HCT116 (cell line): ENCODE results near the gene PTPRO. TPM values are rescaled to one million over a fixed set of nuclear protein-coding genes. Genes with fewer than 3 reads are reported as not detected.

Source experiments
- ATAC-seq: fragments of 200-7000 bp; cut with Tn5 transposase; 2 replicates; pipeline ENCODE4 v1.9.1; 2020; ENCODE audit warnings: mild to moderate bottlenecking, moderate library complexity
- BruUV-seq: library from RNA; stranded (reverse); fragments of 400-500 nt; replicated peaks from 2 replicates; lab custom pipeline; 2021; lab: Mats Ljungman, UMichigan
- CTCF ChIA-PET: fragments of 300-600 bp; sonication (Branson Sonifier 250); formaldehyde crosslinking; loops from one replicate; lab custom pipeline; 2021; ENCODE audit warnings: antibody characterized with exemption; lab: Charles Lee
- POLR2A ChIA-PET: fragments of 300-600, 350-600 bp; sonication (Branson Sonifier 250); formaldehyde crosslinking; loops from one replicate; lab custom pipeline; 2021; ENCODE audit warnings: antibody characterized with exemption; lab: Charles Lee
- RAD21 ChIA-PET, 2 experiments: fragments of 300-600 bp; sonication (Branson Sonifier 250); formaldehyde crosslinking; loops; one replicate each; lab custom pipeline; 2023; ENCODE audit warnings: low total read pairs in 2 of 2; ENCODE audit not compliant: uncharacterized antibody in 2 of 2, unreplicated experiment in 2 of 2, low non-redundant PET in 1 of 2; lab: Charles Lee
- DNase-seq: peaks from one replicate; pipeline ENCODE4 v3.0.0-alpha.2; 2010; ENCODE audit warnings: low read depth, low spot score
- H2AFZ ChIP-seq: fragments of 200-600 bp; shearing (Covaris generic), sonication (generic); 2 replicates; pipeline ENCODE4 v1.6.1; 2017; ENCODE audit warnings: low read depth, mixed run types, mixed read lengths, antibody characterized with exemption, low read length; ENCODE audit not compliant: poor library complexity, severe bottlenecking
- H3K27ac ChIP-seq: 2 replicates; pipeline ENCODE4 v1.5.1; 2012; ENCODE audit warnings: low read depth, low read length
- H3K27me3 ChIP-seq: fragments of 200-600 bp; sonication (generic); 2 replicates; pipeline ENCODE4 v1.6.1; 2016; ENCODE audit warnings: mixed run types, low read length, mixed read lengths; ENCODE audit not compliant: insufficient read depth
- H3K36me3 ChIP-seq, 2 experiments: fragments of 200-500 bp in 1 of 2; fragments of 200-600 bp in 1 of 2; sonication (Bioruptor generic) in 1 of 2; sonication (generic) in 1 of 2; 2 replicates each; pipeline versions ENCODE4 v1.5.1 to v1.6.1; 2014 to 2016; ENCODE audit warnings: low read length in 2 of 2, inconsistent platforms in 1 of 2, mixed read lengths in 1 of 2, mixed run types in 1 of 2; ENCODE audit not compliant: insufficient read depth in 2 of 2, control insufficient read depth in 1 of 2
- H3K4me1 ChIP-seq, 2 experiments: fragments of 200-600 bp in 1 of 2; sonication (generic) in 1 of 2; 2 replicates each; pipeline versions ENCODE4 v1.5.1 to v1.6.1; 2012 to 2017; ENCODE audit warnings: low read length in 2 of 2, inconsistent platforms in 1 of 2, mild to moderate bottlenecking in 1 of 2, mixed read lengths in 1 of 2, mixed run types in 1 of 2, moderate library complexity in 1 of 2; ENCODE audit not compliant: insufficient read depth in 2 of 2, control insufficient read depth in 1 of 2
- H3K4me2 ChIP-seq: fragments of 200-600 bp; sonication (generic); 2 replicates; pipeline ENCODE4 v1.6.1; 2017; ENCODE audit warnings: mixed run types, low read length, mixed read lengths
- H3K4me3 ChIP-seq, 2 experiments: fragments of 200-600 bp in 1 of 2; sonication (generic) in 1 of 2; replicated peaks in 1 of 2; 2 replicates each; pipeline ENCODE4 v1.5.1; 2011 to 2016; ENCODE audit warnings: low read length in 2 of 2, control low read depth in 1 of 2, low read depth in 1 of 2, mild to moderate bottlenecking in 1 of 2, mixed read lengths in 1 of 2, mixed run types in 1 of 2
- H3K79me2 ChIP-seq: fragments of 200-600 bp; sonication (generic); 2 replicates; pipeline ENCODE4 v1.6.1; 2017; ENCODE audit warnings: mild to moderate bottlenecking, mixed run types, low read length, moderate library complexity, mixed read lengths; ENCODE audit not compliant: insufficient read depth
- H3K9ac ChIP-seq: fragments of 200-600 bp; sonication (generic); 2 replicates; pipeline ENCODE4 v1.6.1; 2016; ENCODE audit warnings: low read length, mixed read lengths
- H3K9me2 ChIP-seq: fragments of 200-600 bp; sonication (generic), shearing (Covaris generic); 2 replicates; pipeline ENCODE4 v1.6.1; 2017; ENCODE audit warnings: mixed run types, mild to moderate bottlenecking, moderate library complexity; ENCODE audit not compliant: insufficient read depth
- H3K9me3 ChIP-seq, 2 experiments: fragments of 200-500 bp in 1 of 2; fragments of 200-600 bp in 1 of 2; sonication (Bioruptor generic) in 1 of 2; sonication (generic) in 1 of 2; 2 replicates each; pipeline ENCODE4 v1.6.1; 2014 to 2017; ENCODE audit warnings: low read length in 2 of 2, mixed read lengths in 2 of 2, inconsistent platforms in 1 of 2, low read depth in 1 of 2, mild to moderate bottlenecking in 1 of 2, mixed run types in 1 of 2, moderate library complexity in 1 of 2; ENCODE audit not compliant: control insufficient read depth in 1 of 2, insufficient read depth in 1 of 2
- H4K20me1 ChIP-seq: fragments of 200-600 bp; sonication (generic), shearing (Covaris generic); 2 replicates; pipeline ENCODE4 v1.6.1; 2017; ENCODE audit warnings: mixed run types, mild to moderate bottlenecking, moderate library complexity; ENCODE audit not compliant: insufficient read depth
- ATF3 ChIP-seq: IDR thresholded peaks from 2 replicates; pipeline ENCODE4 v1.6.1; 2012
- CBX3 ChIP-seq: IDR thresholded peaks from 2 replicates; pipeline ENCODE4 v1.6.1; 2012; ENCODE audit warnings: low read depth
- CEBPB ChIP-seq: IDR thresholded peaks from 2 replicates; pipeline ENCODE4 v1.6.1; 2012; ENCODE audit warnings: low read depth
- CTCF ChIP-seq, 3 experiments: fragments of 200-600 bp in 1 of 3; sonication (generic) in 1 of 3; IDR thresholded peaks in 2 of 3; conservative IDR thresholded peaks in 1 of 3; 2 replicates each; pipeline ENCODE4 v1.5.1; 2012 to 2017; ENCODE audit warnings: low read depth in 2 of 3, low read length in 2 of 3, antibody characterized with exemption in 1 of 3, borderline replicate concordance in 1 of 3, control low read depth in 1 of 3, mild to moderate bottlenecking in 1 of 3, mixed read lengths in 1 of 3, mixed run types in 1 of 3, moderate library complexity in 1 of 3; ENCODE audit not compliant: insufficient read depth in 1 of 3
- EZH2 ChIP-seq: fragments of 200-600 bp; sonication (generic); IDR thresholded peaks from 2 replicates; pipeline ENCODE4 v1.6.1; 2017; ENCODE audit warnings: antibody characterized with exemption, mixed run types
- FOSL1 ChIP-seq: IDR thresholded peaks from 2 replicates; pipeline ENCODE4 v1.6.1; 2012; ENCODE audit warnings: low read depth
- JUND ChIP-seq: IDR thresholded peaks from 2 replicates; pipeline ENCODE4 v1.6.1; 2012
- POLR2A ChIP-seq: IDR thresholded peaks from 2 replicates; pipeline ENCODE4 v1.7.0; 2011; ENCODE audit warnings: borderline replicate concordance; ENCODE audit not compliant: insufficient read depth, insufficient read length; ENCODE audit errors: extremely low read depth
- REST ChIP-seq: IDR thresholded peaks from 2 replicates; pipeline ENCODE4 v1.6.1; 2012; ENCODE audit warnings: low read depth
- SIN3A ChIP-seq: IDR thresholded peaks from 2 replicates; pipeline ENCODE4 v1.6.1; 2012; ENCODE audit warnings: low read depth
- SP1 ChIP-seq: IDR thresholded peaks from 2 replicates; pipeline ENCODE4 v1.6.1; 2012; ENCODE audit warnings: low read depth
- TCF7L2 ChIP-seq: IDR thresholded peaks from 2 replicates; pipeline ENCODE4 v1.7.0; 2011; ENCODE audit warnings: borderline replicate concordance, inconsistent platforms; ENCODE audit not compliant: insufficient read depth, insufficient read length; ENCODE audit errors: extremely low read depth
- YY1 ChIP-seq: IDR thresholded peaks from 2 replicates; pipeline ENCODE4 v1.6.1; 2011; ENCODE audit warnings: low read length, low read depth, moderate library complexity, mild to moderate bottlenecking; ENCODE audit not compliant: insufficient replicate concordance; ENCODE audit errors: extremely low read depth
- ZNF274 ChIP-seq: fragments of 200-500 bp; sonication (Bioruptor generic); IDR thresholded peaks from 2 replicates; pipeline ENCODE4 v1.6.1; 2014; ENCODE audit warnings: mild to moderate bottlenecking, low read depth, low read length, inconsistent platforms
- intact Hi-C: fragments of 100-400 bp; cut with micrococcal nuclease; formaldehyde crosslinking; loops from 2 replicates; pipeline ENCODE4 v1.10.0; 2022
- total RNA-seq: library from RNA; stranded (reverse); gene quantifications from one replicate; pipeline ENCODE4 v1.2.1, GENCODE V29; 2021; ENCODE audit not compliant: unreplicated experiment
- TF ChIP-seq, protein P1 (sequence below): IDR thresholded peaks from 2 replicates; pipeline ENCODE4 v1.6.1; 2011; ENCODE audit warnings: mild to moderate bottlenecking, low read length, moderate library complexity; ENCODE audit not compliant: insufficient replicate concordance; ENCODE audit errors: extremely low read depth
- TF ChIP-seq, protein P2 (sequence below): IDR thresholded peaks from 2 replicates; pipeline ENCODE4 v1.6.1; 2012

PTPRO gene
- total RNA-seq, 1 experiment from 2014 or later = not detected

DNA sequence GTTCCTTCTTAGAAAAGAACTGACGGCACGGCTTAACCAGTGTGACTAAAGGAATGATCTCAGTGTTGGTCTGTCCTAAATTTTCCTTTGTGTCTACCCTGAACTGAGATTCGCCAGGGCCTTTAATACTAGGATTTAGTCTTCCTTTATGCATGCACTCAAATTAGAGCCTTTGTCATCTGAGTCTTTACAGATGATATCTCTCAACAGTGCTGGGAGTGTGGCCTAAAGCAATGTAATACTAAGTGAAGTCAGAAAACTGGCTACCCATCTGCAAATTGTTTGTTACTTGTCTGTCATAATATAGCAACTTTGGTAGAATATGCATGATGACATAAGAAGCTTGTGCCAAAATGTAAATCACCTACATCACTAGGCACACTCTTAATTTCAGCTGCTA lies 95.4 kb downstream of the PTPRO start:
- RAD21 ChIA-PET = no interaction called here
- no peaks in the 10 kb centered on the region for H3K9me2 ChIP-seq
- BruUV-seq = no TSS peak
- H3K9me3 ChIP-seq = no peaks in the 10 kb centered on the region
- no peak overlapping the region for H3K4me3 ChIP-seq
- H3K4me2 ChIP-seq = no peak overlapping the region
- POLR2A ChIA-PET = no interaction called here
- no peaks in the 10 kb centered on the region for H3K79me2 ChIP-seq
- H3K36me3 ChIP-seq = no peaks in the 10 kb centered on the region
- H3K27ac ChIP-seq = no peak overlapping the region
- CTCF ChIA-PET = no interaction called here
- ATAC-seq (no peak), DNase-seq (no peak)
- TF ChIP-seq YY1 = no peak
- TF ChIP-seq ZNF274 = no peak
- TF ChIP-seq, protein P1, sequence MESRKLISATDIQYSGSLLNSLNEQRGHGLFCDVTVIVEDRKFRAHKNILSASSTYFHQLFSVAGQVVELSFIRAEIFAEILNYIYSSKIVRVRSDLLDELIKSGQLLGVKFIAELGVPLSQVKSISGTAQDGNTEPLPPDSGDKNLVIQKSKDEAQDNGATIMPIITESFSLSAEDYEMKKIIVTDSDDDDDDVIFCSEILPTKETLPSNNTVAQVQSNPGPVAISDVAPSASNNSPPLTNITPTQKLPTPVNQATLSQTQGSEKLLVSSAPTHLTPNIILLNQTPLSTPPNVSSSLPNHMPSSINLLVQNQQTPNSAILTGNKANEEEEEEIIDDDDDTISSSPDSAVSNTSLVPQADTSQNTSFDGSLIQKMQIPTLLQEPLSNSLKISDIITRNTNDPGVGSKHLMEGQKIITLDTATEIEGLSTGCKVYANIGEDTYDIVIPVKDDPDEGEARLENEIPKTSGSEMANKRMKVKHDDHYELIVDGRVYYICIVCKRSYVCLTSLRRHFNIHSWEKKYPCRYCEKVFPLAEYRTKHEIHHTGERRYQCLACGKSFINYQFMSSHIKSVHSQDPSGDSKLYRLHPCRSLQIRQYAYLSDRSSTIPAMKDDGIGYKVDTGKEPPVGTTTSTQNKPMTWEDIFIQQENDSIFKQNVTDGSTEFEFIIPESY = no peak
- no peak for TF ChIP-seq CTCF (IDR thresholded peaks at IDR 0.05 in 2 of 3, conservative IDR thresholded peaks at IDR 0.05 in 1 of 3; ENCODE audit: borderline replicate concordance in 1 of 3, insufficient read depth in 1 of 3, low read depth in 2 of 3, low read length in 2 of 3)
- TF ChIP-seq ATF3 = no peak
- no peak for TF ChIP-seq JUND
- no peak for TF ChIP-seq CBX3
- no peak for TF ChIP-seq SP1
- no peak for TF ChIP-seq FOSL1
- no peak for TF ChIP-seq SIN3A
- no peak for TF ChIP-seq EZH2
- TF ChIP-seq CEBPB = no peak
- TF ChIP-seq, protein P2, sequence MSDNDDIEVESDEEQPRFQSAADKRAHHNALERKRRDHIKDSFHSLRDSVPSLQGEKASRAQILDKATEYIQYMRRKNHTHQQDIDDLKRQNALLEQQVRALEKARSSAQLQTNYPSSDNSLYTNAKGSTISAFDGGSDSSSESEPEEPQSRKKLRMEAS = no peak
- no peak for TF ChIP-seq TCF7L2
- no peak for TF ChIP-seq REST
- TF ChIP-seq POLR2A = no peak
- no peaks in the 10 kb centered on the region for H4K20me1 ChIP-seq
- intact Hi-C loops = no loop called here
- H2AFZ ChIP-seq = no peak overlapping the region
- H3K9ac ChIP-seq = no peak overlapping the region
- H3K27me3 ChIP-seq = peaks cover 49% of the 10 kb centered on the region
- no peaks in the 10 kb centered on the region for H3K4me1 ChIP-seq
